ENCODE results near the gene CACNA1D.

Gene CACNA1D

GRCh38 chr3:53856964-53857363 lies 362.6 kb downstream of the CACNA1D start:
- no peak overlapping the region for H3K4me3 ChIP-seq (ENCODE audit: low read depth, low read length)
- DNase-seq (ENCODE audit: low read depth) = no peak
- TF ChIP-seq CTCF (IDR thresholded peaks at IDR 0.05; ENCODE audit: insufficient read depth, low read depth, low read length, missing control alignments) = no peak

- no peak for TF ChIP-seq CTCF (IDR thresholded peaks at IDR 0.05; ENCODE audit: insufficient read depth, low read depth, low read length, missing control alignments)
- H3K4me3 ChIP-seq (ENCODE audit: low read depth, low read length) = no peak overlapping the region
- DNase-seq (ENCODE audit: low read depth) = no peak
Measured at GRCh38 chr3:53858096-53858741, 363.8 kb downstream of the CACNA1D start.

GRCh38 chr3:53859178-53859577 lies 364.8 kb downstream of the CACNA1D start:
- H3K4me3 ChIP-seq (ENCODE audit: low read depth, low read length) = no peak overlapping the region
- no peak for TF ChIP-seq CTCF (IDR thresholded peaks at IDR 0.05; ENCODE audit: insufficient read depth, low read depth, low read length, missing control alignments)
- DNase-seq (ENCODE audit: low read depth) = no peak

- DNase-seq (ENCODE audit: low read depth) = no peak
- no peak for TF ChIP-seq CTCF (IDR thresholded peaks at IDR 0.05; ENCODE audit: insufficient read depth, low read depth, low read length, missing control alignments)
- H3K4me3 ChIP-seq (ENCODE audit: low read depth, low read length) = no peak overlapping the region
Measured at GRCh38 chr3:53860196-53860595, 365.8 kb downstream of the CACNA1D start.

- DNase-seq (ENCODE audit: low read depth) = no peak
- no peak for TF ChIP-seq CTCF (IDR thresholded peaks at IDR 0.05; ENCODE audit: insufficient read depth, low read depth, low read length, missing control alignments)
- H3K4me3 ChIP-seq (ENCODE audit: low read depth, low read length) = no peak overlapping the region
Measured at GRCh38 chr3:53862241-53862640, 367.8 kb downstream of the CACNA1D start.

- no peak overlapping the region for H3K4me3 ChIP-seq (ENCODE audit: low read depth, low read length)
- no peak for DNase-seq (ENCODE audit: low read depth)
- TF ChIP-seq CTCF (IDR thresholded peaks at IDR 0.05; ENCODE audit: insufficient read depth, low read depth, low read length, missing control alignments) = no peak
Measured at GRCh38 chr3:53863145-53863544, 368.7 kb downstream of the CACNA1D start.
